DND-41 (cell line): Measurements from ENCODE around the gene B3GALNT1.

ENCODE experiments used
- ATAC-seq: fragments of 200-7000 bp; cut with Tn5 transposase; 3 replicates; pipeline ENCODE4 v1.9.1; 2021; ENCODE audit warnings: low read depth; ENCODE audit not compliant: insufficient read depth
- DNase-seq: peaks from one replicate; pipeline ENCODE4 v3.0.0-alpha.2; 2020
- H2AFZ ChIP-seq: 2 replicates; pipeline ENCODE4 v1.6.0; 2012; ENCODE audit warnings: low read depth, low read length
- H3K27ac ChIP-seq: 2 replicates; pipeline ENCODE4 v1.5.1; 2012; ENCODE audit warnings: low read length, inconsistent platforms
- H3K27me3 ChIP-seq: fragments of 200-600 bp; sonication (generic); 2 replicates; pipeline ENCODE4 v1.6.0; 2012; ENCODE audit warnings: low read length, mild to moderate bottlenecking, inconsistent platforms; ENCODE audit not compliant: insufficient read depth, poor library complexity
- H3K36me3 ChIP-seq: 2 replicates; pipeline ENCODE4 v1.5.1; 2012; ENCODE audit warnings: low read length, inconsistent platforms; ENCODE audit not compliant: insufficient read depth
- H3K4me1 ChIP-seq: 2 replicates; pipeline ENCODE4 v1.5.1; 2012; ENCODE audit warnings: mild to moderate bottlenecking, low read length; ENCODE audit not compliant: insufficient read depth
- H3K4me2 ChIP-seq: 2 replicates; pipeline ENCODE4 v1.6.0; 2012; ENCODE audit warnings: mild to moderate bottlenecking, moderate library complexity, low read length, inconsistent platforms; ENCODE audit not compliant: insufficient read depth
- H3K4me3 ChIP-seq, 2 experiments: fragments of 200-600 bp in 1 of 2; shearing (Covaris generic) in 1 of 2; 2 replicates each; pipeline ENCODE4 v1.5.1; 2012 to 2016; ENCODE audit warnings: inconsistent platforms in 2 of 2, low read length in 2 of 2, mild to moderate bottlenecking in 2 of 2, low read depth in 1 of 2, moderate library complexity in 1 of 2
- H3K79me2 ChIP-seq: 2 replicates; pipeline ENCODE4 v1.6.0; 2012; ENCODE audit warnings: low read length, inconsistent platforms; ENCODE audit not compliant: insufficient read depth
- H3K9ac ChIP-seq: 2 replicates; pipeline ENCODE4 v1.6.0; 2012; ENCODE audit warnings: low read depth, mild to moderate bottlenecking, inconsistent platforms, low read length, moderate library complexity
- H3K9me3 ChIP-seq: 2 replicates; pipeline ENCODE4 v1.5.1; 2012; ENCODE audit warnings: low read length, moderate library complexity, mild to moderate bottlenecking, inconsistent platforms; ENCODE audit not compliant: insufficient read depth, severe bottlenecking
- H4K20me1 ChIP-seq: 2 replicates; pipeline ENCODE4 v1.6.0; 2012; ENCODE audit warnings: low read length; ENCODE audit not compliant: insufficient read depth
- CTCF ChIP-seq: IDR thresholded peaks from 2 replicates; pipeline ENCODE4 v1.5.1; 2012; ENCODE audit warnings: borderline replicate concordance, low read length, moderate library complexity, mild to moderate bottlenecking; ENCODE audit not compliant: poor library complexity, severe bottlenecking; ENCODE audit errors: extremely low read depth
- EZH2 ChIP-seq: IDR thresholded peaks from 3 replicates; pipeline ENCODE4 v1.6.1; 2012; ENCODE audit warnings: borderline replicate concordance, low read depth, mild to moderate bottlenecking, moderate library complexity, low read length, inconsistent platforms; ENCODE audit not compliant: severe bottlenecking

B3GALNT1 gene

GRCh38 chr3:161069511-161070251 lies 35.5 kb downstream of the B3GALNT1 start:
- H3K9me3 ChIP-seq: no peaks in the 10 kb centered on the region
- no peak overlapping the region for H3K4me3 ChIP-seq
- H3K79me2 ChIP-seq: no peaks in the 10 kb centered on the region
- ATAC-seq (peak; percentile 82), DNase-seq (peak; percentile 39)
- no peaks in the 10 kb centered on the region for H3K36me3 ChIP-seq
- no peaks in the 10 kb centered on the region for H4K20me1 ChIP-seq
- H3K9ac ChIP-seq: no peak overlapping the region; the same call in 1 of the 2 replicates
- no peak overlapping the region for H2AFZ ChIP-seq
- H3K27ac ChIP-seq: peak overlapping the region; percentile 73
- peaks cover 42% of the 10 kb centered on the region for H3K4me1 ChIP-seq
- no peak for TF ChIP-seq EZH2
- TF ChIP-seq CTCF: no peak
- no peaks in the 10 kb centered on the region for H3K27me3 ChIP-seq
- no peak overlapping the region; the same call in 1 of the 2 replicates for H3K4me2 ChIP-seq

GRCh38 chr3:161067335-161067734 lies 37.8 kb downstream of the B3GALNT1 start:
- H3K79me2 ChIP-seq: no peaks in the 10 kb centered on the region
- no peak overlapping the region for H3K9ac ChIP-seq
- no peak overlapping the region for H2AFZ ChIP-seq
- no peak overlapping the region for H3K4me2 ChIP-seq
- H3K4me1 ChIP-seq: peaks cover 36% of the 10 kb centered on the region
- ATAC-seq (no peak), DNase-seq (no peak)
- H3K9me3 ChIP-seq: no peaks in the 10 kb centered on the region
- no peaks in the 10 kb centered on the region for H3K36me3 ChIP-seq
- H3K27me3 ChIP-seq: no peaks in the 10 kb centered on the region
- no peak overlapping the region for H3K4me3 ChIP-seq
- no peaks in the 10 kb centered on the region for H4K20me1 ChIP-seq
- no peak for TF ChIP-seq EZH2
- TF ChIP-seq CTCF: no peak
- no peak overlapping the region for H3K27ac ChIP-seq

- Histone ChIP-seq H3K27me3 (no peaks in the 10 kb centered on the region), H3K79me2 (no peaks in the 10 kb centered on the region), H4K20me1 (no peaks in the 10 kb centered on the region), H3K4me2 (no peak overlapping the region), H2AFZ (no peak overlapping the region), H3K9me3 (no peaks in the 10 kb centered on the region), H3K4me3 (no peak overlapping the region), H3K27ac (no peak overlapping the region), H3K36me3 (no peaks in the 10 kb centered on the region), H3K4me1 (peaks cover 34% of the 10 kb centered on the region), H3K9ac (no peak overlapping the region)
- peak; percentile 49; the same call in 2 of the 3 replicates for ATAC-seq
- peak; percentile 20 for DNase-seq
- TF ChIP-seq CTCF: no peak
- no peak for TF ChIP-seq EZH2
Observed at GRCh38 chr3:161066930-161067329, 38.2 kb downstream of the B3GALNT1 start.
